Glutamatergic neuron (in vitro differentiated cells): Measurements from ENCODE around the gene ECSIT. TPM values are rescaled to one million over a fixed set of nuclear protein-coding genes. Genes with fewer than 3 reads are reported as not detected.
"Not testable (repeated sequence)": the region's sequence is repeated elsewhere in the genome, so short reads cannot be mapped to it uniquely, and the experiment has no call there.

Experiments used
- DNase-seq: peaks from one replicate; pipeline ENCODE4 v3.0.0; 2022
- H3K27ac Mint-ChIP-seq: one replicate; pipeline ENCODE4 v1.8.0; 2020; ENCODE audit warnings: mild to moderate bottlenecking, mixed read lengths, inconsistent platforms; ENCODE audit not compliant: unreplicated experiment
- H3K27me3 Mint-ChIP-seq: one replicate; pipeline ENCODE4 v1.8.0; 2020; ENCODE audit warnings: mild to moderate bottlenecking, moderate library complexity, mixed read lengths, inconsistent platforms; ENCODE audit not compliant: unreplicated experiment
- H3K36me3 Mint-ChIP-seq: one replicate; pipeline ENCODE4 v1.8.0; 2020; ENCODE audit warnings: mild to moderate bottlenecking, mixed read lengths, inconsistent platforms; ENCODE audit not compliant: unreplicated experiment
- H3K4me1 Mint-ChIP-seq: one replicate; pipeline ENCODE4 v1.8.0; 2020; ENCODE audit warnings: mild to moderate bottlenecking, low read depth, mixed read lengths, inconsistent platforms; ENCODE audit not compliant: unreplicated experiment
- H3K4me3 Mint-ChIP-seq: one replicate; pipeline ENCODE4 v1.8.0; 2020; ENCODE audit warnings: mild to moderate bottlenecking, mixed read lengths, inconsistent platforms; ENCODE audit not compliant: unreplicated experiment
- H3K9me3 Mint-ChIP-seq: one replicate; pipeline ENCODE4 v1.8.0; 2020; ENCODE audit warnings: mild to moderate bottlenecking, moderate library complexity, mixed read lengths, inconsistent platforms; ENCODE audit not compliant: unreplicated experiment
- CTCF ChIP-seq: fragments of 200-600 bp; sonication (generic); IDR thresholded peaks from one replicate; pipeline ENCODE4 v1.5.0; 2021; ENCODE audit not compliant: partially characterized antibody, unreplicated experiment
- total RNA-seq: library from RNA; stranded (reverse); fragmentation: NEBNext Ultra II Directional; extraction: Animal tissue kit (Norgen Biotek cat#: 25700); gene quantifications from one replicate; pipeline ENCODE4 v1.2.1, GENCODE V29; 2021; ENCODE audit not compliant: unreplicated experiment

ECSIT gene
- total RNA-seq, 1 donor from 2014 or later: 43.2 TPM

GRCh38 chr19:11479898-11480714 lies 48.8 kb downstream of the ECSIT start:
- DNase-seq: peak; percentile 78
- peaks cover 31% of the 10 kb centered on the region for H3K27me3 Mint-ChIP-seq
- no peak for TF ChIP-seq CTCF
- H3K36me3 Mint-ChIP-seq: peaks cover 10% of the 10 kb centered on the region
- peak overlapping the region; percentile 52 for H3K4me3 Mint-ChIP-seq
- peaks cover 21% of the 10 kb centered on the region for H3K4me1 Mint-ChIP-seq
- peak overlapping the region; percentile 22 for H3K27ac Mint-ChIP-seq
- H3K9me3 Mint-ChIP-seq: peaks cover 28% of the 10 kb centered on the region

- Mint-ChIP-seq H3K27me3 (peaks cover 31% of the 10 kb centered on the region), H3K4me1 (peaks cover 22% of the 10 kb centered on the region), H3K9me3 (peaks cover 28% of the 10 kb centered on the region), H3K27ac (peak overlapping the region; percentile 99), H3K4me3 (peak overlapping the region; percentile 90), H3K36me3 (peaks cover 10% of the 10 kb centered on the region)
- peak; percentile 99 for DNase-seq
- no peak for TF ChIP-seq CTCF
These were observed 49.6 kb downstream of the ECSIT start for GRCh38 chr19:11479090-11479897.

- Mint-ChIP-seq H3K4me1 (peaks cover 24% of the 10 kb centered on the region), H3K4me3 (peak overlapping the region; percentile 90), H3K27me3 (peaks cover 28% of the 10 kb centered on the region), H3K36me3 (peaks cover 10% of the 10 kb centered on the region), H3K27ac (peak overlapping the region; percentile 99), H3K9me3 (peaks cover 31% of the 10 kb centered on the region)
- TF ChIP-seq CTCF: no peak
- no peak for DNase-seq
These were observed 50.5 kb downstream of the ECSIT start for GRCh38 chr19:11478167-11479089.

GRCh38 chr19:11475861-11476260 lies 53.1 kb downstream of the ECSIT start:
- H3K4me1 Mint-ChIP-seq: peaks cover 30% of the 10 kb centered on the region
- peaks cover 23% of the 10 kb centered on the region for H3K27me3 Mint-ChIP-seq
- H3K36me3 Mint-ChIP-seq: peaks cover 15% of the 10 kb centered on the region
- peak overlapping the region; percentile 72 for H3K27ac Mint-ChIP-seq
- TF ChIP-seq CTCF: no peak
- H3K9me3 Mint-ChIP-seq: peaks cover 25% of the 10 kb centered on the region
- DNase-seq: no peak
- peak overlapping the region; percentile 85 for H3K4me3 Mint-ChIP-seq

GRCh38 chr19:11475343-11475742 lies 53.6 kb downstream of the ECSIT start:
- Mint-ChIP-seq H3K4me1 (peaks cover 30% of the 10 kb centered on the region), H3K9me3 (peaks cover 25% of the 10 kb centered on the region), H3K27me3 (peaks cover 23% of the 10 kb centered on the region), H3K36me3 (peaks cover 15% of the 10 kb centered on the region)
- not testable (repeated sequence) for H3K27ac Mint-ChIP-seq, H3K4me3 Mint-ChIP-seq, DNase-seq
